Renal pelvis (tissue), 4 donors: Measurements from ENCODE around the gene SLC25A45. TPM values are rescaled to one million over a fixed set of nuclear protein-coding genes. Genes with fewer than 3 reads are reported as not detected.

Source experiments
- DNase-seq: peaks from one replicate; pipeline ENCODE4 v3.0.0-alpha.2; 2013
- polyA plus RNA-seq, 3 donors: library from polyadenylated mRNA; unstranded; fragments of 120-200 nt; gene quantifications; one replicate each; pipeline ENCODE4 v1.2.1, GENCODE V29; 2013; ENCODE audit not compliant: insufficient read length in 3 of 3

The SLC25A45 gene
- polyA plus RNA-seq, 3 donors, result 5.6 to 8.7 (median 8.1) TPM

GRCh38 chr11:65390099-65390941 is 7.9 kb upstream of the SLC25A45 start:
- no peak for DNase-seq

- no peak for DNase-seq
Observed at GRCh38 chr11:65389294-65389980, 7.0 kb upstream of the SLC25A45 start.

- no peak for DNase-seq
Observed at GRCh38 chr11:65388731-65389130, 6.3 kb upstream of the SLC25A45 start.

GRCh38 chr11:65386307-65387140 is 4.1 kb upstream of the SLC25A45 start, which contains the start of gene FRMD8:
TSS of gene FRMD8 (plus strand) at chr11:65386637. CDS start at chr11:65387037, 400 bp downstream.
- peak; percentile 86 for DNase-seq

GRCh38 chr11:65384301-65384889 is 1.9 kb upstream of the SLC25A45 start:
- DNase-seq, result no peak

GRCh38 chr11:65383778-65384177 is 1.3 kb upstream of the SLC25A45 start:
- no peak for DNase-seq

GRCh38 chr11:65382804-65383368 is 440 bp upstream of the SLC25A45 start:
- DNase-seq, result no peak

- DNase-seq, result no peak
Observed at GRCh38 chr11:65381716-65382032, 772 bp downstream of the SLC25A45 start.

- no peak for DNase-seq
Observed at GRCh38 chr11:65380460-65381119, 1.9 kb downstream of the SLC25A45 start.

GRCh38 chr11:65379698-65380459 is 2.6 kb downstream of the SLC25A45 start:
- DNase-seq, result no peak

GRCh38 chr11:65378928-65379638 is 3.4 kb downstream of the SLC25A45 start:
- no peak for DNase-seq

GRCh38 chr11:65378208-65378927 is 4.1 kb downstream of the SLC25A45 start:
- DNase-seq, result no peak

GRCh38 chr11:65377777-65378176 is 4.7 kb downstream of the SLC25A45 start:
- no peak for DNase-seq

- DNase-seq, result no peak
Observed at GRCh38 chr11:65377036-65377435, 5.4 kb downstream of the SLC25A45 start.

GRCh38 chr11:65376138-65376713 is 6.2 kb downstream of the SLC25A45 start:
- no peak for DNase-seq

GRCh38 chr11:65375012-65375411 is 7.4 kb downstream of the SLC25A45 start:
- DNase-seq, result no peak

- no peak for DNase-seq
Observed at GRCh38 chr11:65373839-65374580, 8.4 kb downstream of the SLC25A45 start.

GRCh38 chr11:65370659-65371049 is 11.8 kb downstream of the SLC25A45 start:
- DNase-seq, result no peak
